DOHH2 (cell line): ENCODE measurements around the gene CYSLTR2.

ENCODE experiments used
- H3F3A ChIP-seq: fragments of 200-600 bp; sonication (generic), shearing (Covaris generic); 2 replicates; pipeline ENCODE4 v1.6.0; 2016; ENCODE audit warnings: antibody characterized with exemption, mild to moderate bottlenecking; ENCODE audit not compliant: control insufficient read depth, insufficient read depth
- H3K27ac ChIP-seq: fragments of 200-600 bp; sonication (generic); 2 replicates; pipeline ENCODE4 v1.5.1; 2014; ENCODE audit warnings: low read depth, mild to moderate bottlenecking, low read length, moderate library complexity
- H3K27me3 ChIP-seq: fragments of 200-600 bp; sonication (generic); 2 replicates; pipeline ENCODE4 v1.6.1; 2014; ENCODE audit warnings: mild to moderate bottlenecking, low read length, mixed read lengths; ENCODE audit not compliant: control insufficient read depth
- H3K36me3 ChIP-seq: fragments of 200-600 bp; sonication (generic); 2 replicates; pipeline ENCODE4 v1.6.1; 2014; ENCODE audit warnings: mild to moderate bottlenecking, low read length, moderate library complexity, mixed read lengths; ENCODE audit not compliant: control insufficient read depth
- H3K4me1 ChIP-seq: fragments of 200-600 bp; sonication (generic); 2 replicates; pipeline ENCODE4 v1.6.1; 2014; ENCODE audit warnings: mild to moderate bottlenecking, low read length, mixed read lengths; ENCODE audit not compliant: control insufficient read depth
- H3K4me2 ChIP-seq: fragments of 200-600 bp; sonication (generic); 2 replicates; pipeline ENCODE4 v1.6.0; 2014; ENCODE audit warnings: mild to moderate bottlenecking, low read length, moderate library complexity
- H3K4me3 ChIP-seq: fragments of 200-600 bp; sonication (generic); 2 replicates; pipeline ENCODE4 v1.5.1; 2014; ENCODE audit warnings: mild to moderate bottlenecking, low read length, mixed read lengths
- H3K79me2 ChIP-seq: fragments of 200-600 bp; sonication (generic); 2 replicates; pipeline ENCODE4 v1.6.1; 2014; ENCODE audit warnings: mild to moderate bottlenecking, low read length, mixed read lengths; ENCODE audit not compliant: control insufficient read depth
- H3K9me2 ChIP-seq: fragments of 200-600 bp; sonication (generic); replicated peaks from 2 replicates; pipeline ENCODE4 v1.6.1; 2014; ENCODE audit warnings: mild to moderate bottlenecking, low read length, mixed read lengths; ENCODE audit not compliant: control insufficient read depth
- H3K9me3 ChIP-seq: fragments of 200-600 bp; sonication (generic); 2 replicates; pipeline ENCODE4 v1.6.1; 2014; ENCODE audit warnings: antibody characterized with exemption, low read length, mixed read lengths; ENCODE audit not compliant: control insufficient read depth, insufficient read depth
- H4K20me1 ChIP-seq: fragments of 200-600 bp; sonication (generic); 2 replicates; pipeline ENCODE4 v1.6.0; 2014; ENCODE audit warnings: low read depth, mild to moderate bottlenecking, antibody characterized with exemption, low read length, moderate library complexity; ENCODE audit not compliant: control insufficient read depth, insufficient read depth
- CTCF ChIP-seq: fragments of 200-600 bp; sonication (generic); IDR thresholded peaks from one replicate; pipeline ENCODE4 v1.5.1; 2014; ENCODE audit warnings: antibody characterized with exemption, mild to moderate bottlenecking, low read depth, low read length; ENCODE audit not compliant: poor library complexity, severe bottlenecking
- EZH2phosphoT487 ChIP-seq: fragments of 200-600 bp; sonication (generic); IDR thresholded peaks from 2 replicates; pipeline ENCODE4 v1.6.1; 2017; ENCODE audit warnings: borderline replicate concordance, mild to moderate bottlenecking, antibody characterized with exemption, low read length, moderate library complexity, mixed read lengths

Gene CYSLTR2

DNA sequence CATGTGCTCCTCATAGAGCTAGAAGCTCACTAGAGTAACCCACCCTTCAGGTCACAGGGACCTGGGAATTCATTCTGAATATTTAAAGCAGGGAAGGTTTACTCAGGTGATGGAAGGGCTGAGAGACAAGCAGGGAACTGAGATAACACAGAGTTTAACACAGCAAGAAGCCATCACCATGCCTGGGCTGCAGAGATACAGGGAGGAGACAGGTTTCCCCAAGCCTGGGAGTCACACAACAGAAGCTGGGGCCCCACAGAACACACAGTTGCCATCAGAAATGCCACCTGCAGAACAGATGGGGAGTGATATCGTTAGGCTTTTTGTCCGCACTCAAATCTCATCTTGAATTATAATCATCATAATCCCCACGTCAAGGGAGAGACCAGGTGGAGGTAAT is 7.9 kb upstream of the CYSLTR2 start:
- TF ChIP-seq EZH2phosphoT487: no peak
- no peak for TF ChIP-seq CTCF
- no peaks in the 10 kb centered on the region for H4K20me1 ChIP-seq

DNA sequence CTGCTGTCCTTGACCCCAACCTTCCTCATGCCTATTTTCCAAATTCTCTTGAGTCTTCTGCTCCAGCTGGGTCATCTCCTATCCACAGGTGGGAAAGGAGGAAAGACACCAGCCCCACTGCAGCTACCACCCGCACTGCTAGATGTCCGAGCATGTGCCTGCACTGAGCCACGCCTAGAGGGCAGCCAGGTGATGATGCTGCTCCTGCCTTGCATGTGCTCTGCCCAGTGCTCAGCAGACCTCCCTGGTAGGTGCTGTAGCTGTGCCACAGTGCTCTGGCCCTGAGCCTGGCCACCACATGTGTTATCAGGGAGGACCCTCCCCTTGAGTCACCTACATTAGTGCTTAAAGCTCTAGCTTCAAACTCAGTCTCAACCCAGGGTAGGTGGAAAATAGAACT is 6.9 kb upstream of the CYSLTR2 start:
- H3K36me3 ChIP-seq: no peaks in the 10 kb centered on the region
- H3K4me1 ChIP-seq: no peaks in the 10 kb centered on the region
- TF ChIP-seq CTCF (no peak), EZH2phosphoT487 (no peak)

More for the DNA sequence above, 7.9 kb upstream of the CYSLTR2 start:
- H3K9me2 ChIP-seq: no peaks in the 10 kb centered on the region
- no peak overlapping the region for H3K4me3 ChIP-seq
- H3K4me2 ChIP-seq: no peak overlapping the region
- H3K27me3 ChIP-seq: peaks cover 9% of the 10 kb centered on the region; the same call in 1 of the 2 replicates
- H3K36me3 ChIP-seq: no peaks in the 10 kb centered on the region
- H3K9me3 ChIP-seq: no peaks in the 10 kb centered on the region
- no peak overlapping the region for H3K27ac ChIP-seq
- no peaks in the 10 kb centered on the region for H3F3A ChIP-seq
- no peaks in the 10 kb centered on the region for H3K79me2 ChIP-seq
- no peaks in the 10 kb centered on the region for H3K4me1 ChIP-seq

DNA sequence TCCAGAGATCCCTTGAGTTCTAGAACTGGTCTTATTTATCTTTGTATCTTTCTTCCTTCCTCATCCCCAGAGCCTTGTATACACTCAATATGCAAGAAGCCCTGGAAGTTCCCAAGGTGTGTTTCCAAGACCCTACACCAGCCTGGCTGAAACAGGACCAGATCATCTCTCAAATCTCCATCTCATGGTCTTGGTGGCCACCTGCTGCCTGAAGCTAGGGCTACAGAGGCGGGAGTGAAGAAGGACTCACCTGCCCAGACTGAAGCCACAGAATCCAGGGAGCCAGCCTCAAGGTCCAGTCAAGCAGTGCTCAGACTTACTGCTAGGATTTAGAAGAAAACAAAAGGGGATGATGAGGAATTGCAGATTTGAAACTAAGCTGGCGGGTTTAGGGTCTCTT is 6.1 kb upstream of the CYSLTR2 start:
- Histone ChIP-seq H3K27me3 (peaks cover 9% of the 10 kb centered on the region; the same call in 1 of the 2 replicates), H3K4me2 (no peak overlapping the region), H4K20me1 (no peaks in the 10 kb centered on the region), H3K4me1 (no peaks in the 10 kb centered on the region), H3K36me3 (no peaks in the 10 kb centered on the region), H3K79me2 (no peaks in the 10 kb centered on the region), H3K9me2 (no peaks in the 10 kb centered on the region), H3F3A (no peaks in the 10 kb centered on the region), H3K27ac (no peak overlapping the region), H3K9me3 (no peaks in the 10 kb centered on the region), H3K4me3 (no peak overlapping the region)
- no peak for TF ChIP-seq CTCF
- no peak for TF ChIP-seq EZH2phosphoT487

More for the DNA sequence above, 6.9 kb upstream of the CYSLTR2 start:
- Histone ChIP-seq H3K4me2 (no peak overlapping the region), H3K27ac (no peak overlapping the region), H3K79me2 (no peaks in the 10 kb centered on the region), H4K20me1 (no peaks in the 10 kb centered on the region), H3K4me3 (no peak overlapping the region), H3K27me3 (peaks cover 9% of the 10 kb centered on the region; the same call in 1 of the 2 replicates), H3K9me2 (no peaks in the 10 kb centered on the region), H3F3A (no peaks in the 10 kb centered on the region), H3K9me3 (no peaks in the 10 kb centered on the region)

GRCh38 chr13:48648446-48648845 is 5.3 kb upstream of the CYSLTR2 start:
- no peaks in the 10 kb centered on the region for H3K79me2 ChIP-seq
- no peaks in the 10 kb centered on the region for H3F3A ChIP-seq
- H3K27me3 ChIP-seq: peaks cover 9% of the 10 kb centered on the region; the same call in 1 of the 2 replicates
- no peaks in the 10 kb centered on the region for H3K4me1 ChIP-seq
- H3K9me2 ChIP-seq: no peaks in the 10 kb centered on the region
- no peaks in the 10 kb centered on the region for H4K20me1 ChIP-seq
- no peak overlapping the region for H3K27ac ChIP-seq
- H3K9me3 ChIP-seq: no peaks in the 10 kb centered on the region
- H3K4me2 ChIP-seq: no peak overlapping the region
- H3K4me3 ChIP-seq: no peak overlapping the region
- TF ChIP-seq EZH2phosphoT487: no peak
- no peak for TF ChIP-seq CTCF
- H3K36me3 ChIP-seq: no peaks in the 10 kb centered on the region
